Subcutaneous abdominal adipose tissue (tissue), 5 donors: ENCODE data around the gene SLC25A25.
"Not testable (repeated sequence)": the region's sequence is repeated elsewhere in the genome, so short reads cannot be mapped to it uniquely, and the experiment has no call there.

Source experiments
- H3K27ac ChIP-seq: one replicate; pipeline ENCODE4 v1.7.0; 2013; ENCODE audit warnings: low read depth, mild to moderate bottlenecking, inconsistent platforms, low read length, moderate library complexity
- H3K27me3 ChIP-seq, 5 donors: one replicate each; pipeline ENCODE4 v1.7.0; 2013; ENCODE audit warnings: low read length in 5 of 5, inconsistent platforms in 1 of 5; ENCODE audit not compliant: control insufficient read depth in 5 of 5, insufficient read depth in 4 of 5
- H3K36me3 ChIP-seq, 5 donors: one replicate each; pipeline ENCODE4 v1.7.0; 2013; ENCODE audit warnings: low read length in 5 of 5; ENCODE audit not compliant: control insufficient read depth in 5 of 5, insufficient read depth in 5 of 5
- H3K4me1 ChIP-seq, 5 donors: one replicate each; pipeline ENCODE4 v1.7.0; 2013; ENCODE audit warnings: low read length in 5 of 5, mild to moderate bottlenecking in 3 of 5, moderate library complexity in 1 of 5; ENCODE audit not compliant: control insufficient read depth in 5 of 5, insufficient read depth in 5 of 5
- H3K4me3 ChIP-seq, 5 donors: one replicate each; pipeline ENCODE4 v1.7.0; 2013; ENCODE audit warnings: low read length in 5 of 5, low read depth in 1 of 5
- H3K9ac ChIP-seq, 5 donors: one replicate each; pipeline ENCODE4 v1.7.0; 2013; ENCODE audit warnings: low read length in 5 of 5, mild to moderate bottlenecking in 4 of 5, moderate library complexity in 3 of 5
- H3K9me3 ChIP-seq, 5 donors: one replicate each; pipeline ENCODE4 v1.7.0; 2013; ENCODE audit warnings: low read length in 5 of 5; ENCODE audit not compliant: control insufficient read depth in 5 of 5
- donor health status: healthy.
- donor health status: healthy.
- donor health status: healthy.
- donor health status: healthy.
- donor health status: healthy.

The SLC25A25 gene

DNA sequence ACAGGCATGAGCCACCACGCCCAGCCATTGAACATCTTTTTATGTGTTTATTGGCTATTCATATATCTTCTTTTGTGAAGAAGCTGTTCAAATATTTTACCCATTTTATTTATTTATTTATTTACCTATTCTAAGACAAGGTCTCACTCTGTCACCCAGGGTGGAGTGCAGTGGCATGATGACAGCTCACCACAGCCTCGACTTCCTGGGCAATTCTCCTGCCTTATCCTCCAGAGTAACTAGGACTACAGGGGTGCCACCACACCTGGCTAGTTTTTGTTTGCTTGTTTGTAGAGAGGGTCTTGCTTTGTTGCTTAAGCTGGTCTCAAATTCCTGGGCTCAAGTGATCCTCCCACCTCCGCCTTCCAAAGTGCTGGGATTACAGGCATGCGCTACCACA lies 34.4 kb upstream of the SLC25A25 start:
- H3K4me1 ChIP-seq: peaks cover 0 to 4% (median 0%) of the 10 kb centered on the region in 5 donors
- H3K9me3 ChIP-seq: peaks cover 0 to 5% (median 2%) of the 10 kb centered on the region in 5 donors
- no peak overlapping the region for H3K9ac ChIP-seq
- no peak overlapping the region for H3K4me3 ChIP-seq
- no peaks in the 10 kb centered on the region for H3K27me3 ChIP-seq
- H3K27ac ChIP-seq: no peak overlapping the region
- H3K36me3 ChIP-seq: no peaks in the 10 kb centered on the region

DNA sequence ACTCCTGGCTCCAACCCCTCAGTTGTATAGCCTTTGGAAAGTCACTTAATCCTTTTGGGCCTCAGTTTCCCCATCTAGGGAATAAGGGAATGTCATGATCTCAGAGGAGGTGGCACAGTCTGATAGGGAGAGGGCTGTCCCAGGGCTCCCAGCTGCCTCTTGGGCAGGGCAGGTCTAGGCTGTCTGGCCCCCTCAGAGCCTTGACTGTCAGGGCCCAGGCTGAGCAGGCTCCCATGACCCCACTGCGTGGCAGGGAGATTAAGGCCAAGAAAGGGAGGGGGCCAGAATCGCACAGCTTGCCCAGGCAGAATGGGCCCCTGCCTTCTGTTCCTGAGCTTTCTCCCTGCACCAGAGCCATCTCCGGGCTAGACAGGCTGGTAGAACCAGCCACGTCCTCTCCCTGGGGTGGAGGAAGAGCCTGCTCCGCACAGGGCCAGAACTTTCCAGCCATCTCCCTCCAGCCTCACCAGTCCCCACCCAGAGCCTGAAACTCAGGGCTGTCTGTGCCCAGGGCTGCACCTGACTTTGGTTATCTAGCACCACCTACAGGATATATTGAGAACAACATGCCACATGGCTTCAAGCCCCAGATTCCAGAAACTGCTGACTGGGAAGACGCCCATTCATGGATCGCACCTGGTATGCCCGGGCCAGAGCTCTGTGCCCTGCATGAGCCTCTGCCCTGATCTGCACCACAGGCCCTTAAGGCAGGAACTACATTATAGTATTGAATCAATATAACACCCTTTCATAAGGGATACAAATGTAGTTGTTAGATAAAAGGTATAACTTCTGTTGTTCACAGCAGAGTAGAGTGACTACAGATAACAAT lies 33.0 kb upstream of the SLC25A25 start:
- H3K4me1 ChIP-seq: peaks cover 0 to 4% (median 0%) of the 10 kb centered on the region in 5 donors
- no peaks in the 10 kb centered on the region for H3K27me3 ChIP-seq
- no peaks in the 10 kb centered on the region for H3K36me3 ChIP-seq
- H3K9ac ChIP-seq: no peak overlapping the region
- H3K27ac ChIP-seq: no peak overlapping the region
- H3K9me3 ChIP-seq: peaks cover 0 to 5% (median 2%) of the 10 kb centered on the region in 5 donors
- H3K4me3 ChIP-seq: no peak overlapping the region

GRCh38 chr9:128036522-128036921 lies 31.5 kb upstream of the SLC25A25 start:
- H3K27ac ChIP-seq, H3K27me3 ChIP-seq, H3K9ac ChIP-seq: not testable (repeated sequence)

DNA sequence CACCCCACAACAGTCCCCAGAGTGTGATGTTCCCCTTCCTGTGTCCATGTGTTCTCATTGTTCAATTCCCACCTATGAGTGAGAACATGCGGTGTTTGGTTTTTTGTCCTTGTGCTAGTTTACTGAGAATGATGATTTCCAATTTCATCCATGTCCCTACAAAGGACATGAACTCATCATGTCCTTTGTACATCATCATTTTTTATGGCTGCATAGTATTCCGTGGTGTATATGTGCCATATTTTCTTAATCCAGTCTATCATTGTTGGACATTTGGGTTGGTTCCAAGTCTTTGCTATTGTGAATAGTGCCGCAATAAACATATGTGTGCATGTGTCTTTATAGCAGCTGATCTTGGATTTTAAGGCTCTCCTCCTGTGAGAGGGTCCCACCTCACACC lies 27.2 kb upstream of the SLC25A25 start:
- not testable (repeated sequence) for H3K9me3 ChIP-seq, H3K9ac ChIP-seq, H3K36me3 ChIP-seq, H3K4me3 ChIP-seq, H3K27ac ChIP-seq, H3K27me3 ChIP-seq, H3K4me1 ChIP-seq

More at GRCh38 chr9:128036522-128036921, 31.5 kb upstream of the SLC25A25 start:
- not testable (repeated sequence) for H3K4me3 ChIP-seq, H3K9me3 ChIP-seq, H3K36me3 ChIP-seq, H3K4me1 ChIP-seq

- Histone ChIP-seq H3K36me3 (no peaks in the 10 kb centered on the region), H3K4me1 (peaks cover 0 to 3% (median 0%) of the 10 kb centered on the region in 5 donors), H3K27ac (no peak overlapping the region), H3K9me3 (no peaks in the 10 kb centered on the region), H3K27me3 (no peaks in the 10 kb centered on the region), H3K4me3 (no peak overlapping the region), H3K9ac (no peak overlapping the region)
Measured at GRCh38 chr9:128042043-128042442, 26.0 kb upstream of the SLC25A25 start.

- Histone ChIP-seq H3K9ac (no peak overlapping the region), H3K27me3 (no peaks in the 10 kb centered on the region), H3K4me3 (no peak overlapping the region), H3K4me1 (peaks cover 0 to 3% (median 0%) of the 10 kb centered on the region in 5 donors), H3K27ac (no peak overlapping the region), H3K9me3 (no peaks in the 10 kb centered on the region), H3K36me3 (no peaks in the 10 kb centered on the region)
Measured at GRCh38 chr9:128043467-128043868, 24.6 kb upstream of the SLC25A25 start.

GRCh38 chr9:128045409-128045808 lies 22.6 kb upstream of the SLC25A25 start:
- not testable (repeated sequence) for H3K27me3 ChIP-seq, H3K4me3 ChIP-seq, H3K27ac ChIP-seq, H3K36me3 ChIP-seq, H3K9ac ChIP-seq, H3K9me3 ChIP-seq
- peaks cover 0 to 10% (median 8%) of the 10 kb centered on the region in 5 donors for H3K4me1 ChIP-seq

DNA sequence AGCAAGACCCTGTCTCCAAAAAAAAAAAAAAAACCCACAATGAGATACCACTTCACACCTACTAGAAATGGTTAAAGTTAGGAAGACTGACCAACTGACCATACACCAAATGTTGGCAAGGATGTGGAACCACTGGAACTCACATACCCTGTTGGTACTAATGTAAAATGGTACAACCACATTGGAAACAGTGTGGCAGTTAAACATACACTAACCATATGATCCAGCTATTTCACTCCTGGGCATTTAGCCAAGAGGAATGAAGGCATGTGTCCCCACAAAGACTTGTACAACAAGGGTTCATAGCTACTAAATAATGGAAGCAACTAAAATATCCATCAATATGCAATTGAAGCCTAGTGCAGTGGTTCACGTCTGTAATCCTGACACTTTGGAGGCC lies 22.2 kb upstream of the SLC25A25 start:
- no peak overlapping the region for H3K27ac ChIP-seq
- no peaks in the 10 kb centered on the region for H3K9me3 ChIP-seq
- peaks cover 0 to 13% (median 8%) of the 10 kb centered on the region in 5 donors for H3K4me1 ChIP-seq
- no peak overlapping the region for H3K9ac ChIP-seq
- H3K4me3 ChIP-seq: no peak overlapping the region
- H3K36me3 ChIP-seq: no peaks in the 10 kb centered on the region
- H3K27me3 ChIP-seq: no peaks in the 10 kb centered on the region

GRCh38 chr9:128047231-128047630 lies 20.8 kb upstream of the SLC25A25 start:
- Histone ChIP-seq H3K9ac (no peak overlapping the region), H3K27ac (no peak overlapping the region), H3K36me3 (no peaks in the 10 kb centered on the region)

DNA sequence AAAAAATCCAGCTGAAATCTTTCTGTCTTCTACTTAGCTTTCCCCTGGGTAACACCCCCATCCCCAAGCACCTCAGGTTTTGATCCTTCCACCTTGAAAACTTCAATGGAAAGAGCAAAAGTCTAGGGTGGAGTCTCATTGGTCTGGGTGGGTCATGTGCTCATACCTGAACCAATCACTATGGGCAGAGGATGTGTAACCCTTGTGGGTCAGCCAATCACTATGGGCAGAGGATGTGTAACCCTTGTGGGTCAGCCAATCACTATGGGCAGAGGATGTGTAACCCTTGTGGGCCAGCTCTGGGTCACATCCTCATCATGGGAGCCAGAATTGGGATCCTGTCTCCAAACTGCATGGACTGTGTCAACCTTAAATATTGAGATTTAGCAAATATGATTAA lies 19.4 kb upstream of the SLC25A25 start:
- Histone ChIP-seq H3K27ac (no peak overlapping the region), H3K4me3 (no peak overlapping the region), H3K4me1 (peaks cover 0 to 13% (median 7%) of the 10 kb centered on the region in 5 donors)

More at GRCh38 chr9:128047231-128047630, 20.8 kb upstream of the SLC25A25 start:
- H3K4me1 ChIP-seq: peaks cover 0 to 13% (median 7%) of the 10 kb centered on the region in 5 donors
- H3K9me3 ChIP-seq: no peaks in the 10 kb centered on the region
- no peak overlapping the region for H3K4me3 ChIP-seq
- no peaks in the 10 kb centered on the region for H3K27me3 ChIP-seq

More for the DNA sequence above, 19.4 kb upstream of the SLC25A25 start:
- Histone ChIP-seq H3K9ac (no peak overlapping the region), H3K27me3 (no peaks in the 10 kb centered on the region), H3K36me3 (no peaks in the 10 kb centered on the region), H3K9me3 (no peaks in the 10 kb centered on the region)
